PC-9 (cell line): Measurements from ENCODE around the gene RLN3.

Experiments used
- EZH2 ChIP-seq: fragments of 200-600 bp; sonication (generic); IDR thresholded peaks from 2 replicates; pipeline ENCODE4 v1.8.0; 2017; ENCODE audit warnings: antibody characterized with exemption, low read depth
- TF ChIP-seq, protein P1 (sequence below): fragments of 200-600 bp; sonication (generic); conservative IDR thresholded peaks from 2 replicates; pipeline ENCODE4 v1.6.1; 2017; ENCODE audit warnings: mixed run types, antibody characterized with exemption, mild to moderate bottlenecking, moderate library complexity

DNA sequence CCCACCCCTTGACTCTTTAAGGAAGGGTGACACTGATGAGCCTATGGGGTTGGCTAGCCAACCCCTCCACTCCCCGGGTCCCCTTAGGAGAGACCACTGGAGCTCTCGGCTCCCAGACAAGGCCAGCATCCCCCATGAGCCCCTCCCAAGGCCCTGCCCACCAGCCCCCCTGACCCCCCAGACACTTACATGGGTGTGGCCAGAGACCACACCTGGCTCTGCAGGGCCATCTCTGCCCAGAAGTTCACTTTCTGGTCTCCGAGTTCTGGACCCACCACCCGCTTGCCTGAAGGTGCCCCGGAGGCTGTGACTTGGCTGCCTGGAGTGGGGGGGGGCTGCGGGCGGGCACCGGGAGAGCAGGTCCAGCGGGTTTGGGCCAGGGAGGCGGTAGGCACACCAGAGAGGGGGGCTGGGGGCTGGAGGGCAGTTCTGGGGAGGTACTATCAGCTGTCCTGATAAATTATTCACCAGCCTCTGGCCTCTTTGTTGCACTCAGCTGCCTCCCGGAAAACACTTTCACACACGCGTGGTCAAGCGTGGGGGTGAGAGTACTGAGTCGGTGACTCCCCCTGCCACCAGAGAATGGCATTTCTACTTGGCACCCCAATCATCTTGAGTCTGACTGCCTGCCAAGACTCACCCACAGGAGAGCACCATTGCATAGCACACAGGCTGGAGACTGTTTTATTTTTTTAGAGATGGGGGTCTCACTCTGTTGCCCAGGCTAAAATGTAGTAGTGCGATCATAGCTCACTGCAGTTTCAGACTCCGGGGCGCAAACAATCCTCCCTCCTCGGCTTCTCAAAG is 34.0 kb downstream of the RLN3 start, which contains the start of gene PALM3:
- TF ChIP-seq, protein P1, sequence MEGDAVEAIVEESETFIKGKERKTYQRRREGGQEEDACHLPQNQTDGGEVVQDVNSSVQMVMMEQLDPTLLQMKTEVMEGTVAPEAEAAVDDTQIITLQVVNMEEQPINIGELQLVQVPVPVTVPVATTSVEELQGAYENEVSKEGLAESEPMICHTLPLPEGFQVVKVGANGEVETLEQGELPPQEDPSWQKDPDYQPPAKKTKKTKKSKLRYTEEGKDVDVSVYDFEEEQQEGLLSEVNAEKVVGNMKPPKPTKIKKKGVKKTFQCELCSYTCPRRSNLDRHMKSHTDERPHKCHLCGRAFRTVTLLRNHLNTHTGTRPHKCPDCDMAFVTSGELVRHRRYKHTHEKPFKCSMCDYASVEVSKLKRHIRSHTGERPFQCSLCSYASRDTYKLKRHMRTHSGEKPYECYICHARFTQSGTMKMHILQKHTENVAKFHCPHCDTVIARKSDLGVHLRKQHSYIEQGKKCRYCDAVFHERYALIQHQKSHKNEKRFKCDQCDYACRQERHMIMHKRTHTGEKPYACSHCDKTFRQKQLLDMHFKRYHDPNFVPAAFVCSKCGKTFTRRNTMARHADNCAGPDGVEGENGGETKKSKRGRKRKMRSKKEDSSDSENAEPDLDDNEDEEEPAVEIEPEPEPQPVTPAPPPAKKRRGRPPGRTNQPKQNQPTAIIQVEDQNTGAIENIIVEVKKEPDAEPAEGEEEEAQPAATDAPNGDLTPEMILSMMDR, result no peak
- no peak for TF ChIP-seq EZH2
